GM12865 (cell line): ENCODE results near the gene HSD11B2.

Experiments
- DNase-seq: peaks from one replicate; pipeline ENCODE4 v3.0.0; 2010; ENCODE audit warnings: low read depth
- H3K4me3 ChIP-seq: 2 replicates; pipeline ENCODE4 v1.5.1; 2011; ENCODE audit warnings: mild to moderate bottlenecking, low read depth, low read length, control low read depth
- CTCF ChIP-seq: IDR thresholded peaks from 2 replicates; pipeline ENCODE4 v1.5.1; 2011; ENCODE audit warnings: low read length, control low read depth, low read depth, inconsistent platforms; ENCODE audit not compliant: insufficient read depth; ENCODE audit errors: missing control alignments

Gene HSD11B2

GRCh38 chr16:67443265-67443664 is 12.3 kb downstream of the HSD11B2 start:
- H3K4me3 ChIP-seq: no peak overlapping the region
- DNase-seq: no peak
- TF ChIP-seq CTCF: no peak

GRCh38 chr16:67444259-67445125 is 13.6 kb downstream of the HSD11B2 start:
- DNase-seq: no peak
- no peak for TF ChIP-seq CTCF
- H3K4me3 ChIP-seq: no peak overlapping the region

GRCh38 chr16:67445126-67445426 is 14.2 kb downstream of the HSD11B2 start:
- no peak overlapping the region for H3K4me3 ChIP-seq
- TF ChIP-seq CTCF: no peak
- DNase-seq: no peak

GRCh38 chr16:67445441-67445912 is 14.6 kb downstream of the HSD11B2 start:
- DNase-seq: no peak
- no peak overlapping the region for H3K4me3 ChIP-seq
- TF ChIP-seq CTCF: no peak

GRCh38 chr16:67445913-67446907 is 15.3 kb downstream of the HSD11B2 start:
- DNase-seq: no peak
- no peak for TF ChIP-seq CTCF
- no peak overlapping the region for H3K4me3 ChIP-seq

GRCh38 chr16:67446968-67447507 is 16.1 kb downstream of the HSD11B2 start:
- no peak overlapping the region for H3K4me3 ChIP-seq
- no peak for TF ChIP-seq CTCF
- DNase-seq: no peak
